Upper lobe of right lung (tissue), 1 donor: ENCODE data around the gene TMEM72. TPM values are rescaled to one million over a fixed set of nuclear protein-coding genes. Genes with fewer than 3 reads are reported as not detected.

ENCODE experiments used
- ATAC-seq: fragments of 200-7000 bp; cut with Tn5 transposase; one replicate; pipeline ENCODE4 v1.9.1; 2020; ENCODE audit warnings: mild to moderate bottlenecking, moderate library complexity
- DNase-seq: peaks from one replicate; pipeline ENCODE4 v3.0.0-alpha.2; 2020
- H3K27ac ChIP-seq: fragments of 200-600 bp; one replicate; pipeline ENCODE4 v1.8.0; 2022
- H3K27me3 ChIP-seq: fragments of 200-600 bp; one replicate; pipeline ENCODE4 v1.8.0; 2022; ENCODE audit warnings: mild to moderate bottlenecking
- H3K36me3 ChIP-seq: fragments of 200-600 bp; one replicate; pipeline ENCODE4 v1.8.0; 2022
- H3K4me1 ChIP-seq: fragments of 200-600 bp; one replicate; pipeline ENCODE4 v1.8.0; 2022
- H3K4me3 ChIP-seq: fragments of 200-600 bp; one replicate; pipeline ENCODE4 v1.8.0; 2022; ENCODE audit warnings: mild to moderate bottlenecking
- H3K9me3 ChIP-seq: fragments of 200-600 bp; one replicate; pipeline ENCODE4 v1.8.0; 2022
- CTCF ChIP-seq: fragments of 200-600 bp; IDR thresholded peaks from one replicate; pipeline ENCODE4 v1.8.0; 2022; ENCODE audit warnings: antibody characterized with exemption
- intact Hi-C: fragments of 100-400 bp; cut with DNase I; formaldehyde crosslinking; loops from one replicate; pipeline ENCODE4 v1.11.0; 2022
- total RNA-seq: library from RNA; stranded (reverse); fragmentation: NEBNext Ultra II Directional; extraction: Animal tissue kit (Norgen Biotek cat#: 25700); gene quantifications from one replicate; pipeline ENCODE4 v1.2.1, GENCODE V29; 2021
- donor health status: DM: no; HTN: yes; CAD: no; lungs with severe emphysema.

Gene TMEM72
- total RNA-seq, 1 donor from 2014 or later = not detected

- ATAC-seq (no peak), DNase-seq (no peak)
- no peaks in the 10 kb centered on the region for H3K4me1 ChIP-seq
- TF ChIP-seq CTCF = no peak
- H3K36me3 ChIP-seq = no peaks in the 10 kb centered on the region
- H3K9me3 ChIP-seq = no peaks in the 10 kb centered on the region
- no peak overlapping the region for H3K4me3 ChIP-seq
- intact Hi-C loops = no loop called here
- H3K27ac ChIP-seq = no peak overlapping the region
- H3K27me3 ChIP-seq = no peaks in the 10 kb centered on the region
Observed at GRCh38 chr10:44924261-44925040, 13.3 kb downstream of the TMEM72 start.

- ATAC-seq = peak; percentile 4
- no peak for DNase-seq
- Histone ChIP-seq H3K4me3 (no peak overlapping the region), H3K36me3 (no peaks in the 10 kb centered on the region), H3K27me3 (no peaks in the 10 kb centered on the region), H3K4me1 (no peaks in the 10 kb centered on the region), H3K27ac (no peak overlapping the region), H3K9me3 (no peaks in the 10 kb centered on the region)
- TF ChIP-seq CTCF = no peak
- intact Hi-C loops = no loop called here
Observed at GRCh38 chr10:44925224-44925623, 14.1 kb downstream of the TMEM72 start.

- no peak overlapping the region for H3K4me3 ChIP-seq
- H3K4me1 ChIP-seq = no peaks in the 10 kb centered on the region
- H3K36me3 ChIP-seq = no peaks in the 10 kb centered on the region
- ATAC-seq (no peak), DNase-seq (no peak)
- no peak overlapping the region for H3K27ac ChIP-seq
- no peaks in the 10 kb centered on the region for H3K9me3 ChIP-seq
- intact Hi-C loops = no loop called here
- H3K27me3 ChIP-seq = no peaks in the 10 kb centered on the region
- TF ChIP-seq CTCF = no peak
Observed at GRCh38 chr10:44925811-44926750, 14.9 kb downstream of the TMEM72 start.

GRCh38 chr10:44926751-44927351 lies 15.7 kb downstream of the TMEM72 start:
- Histone ChIP-seq H3K9me3 (no peaks in the 10 kb centered on the region), H3K4me3 (no peak overlapping the region), H3K36me3 (no peaks in the 10 kb centered on the region), H3K27me3 (no peaks in the 10 kb centered on the region), H3K27ac (no peak overlapping the region), H3K4me1 (no peaks in the 10 kb centered on the region)
- no peak for ATAC-seq
- no peak for TF ChIP-seq CTCF
- DNase-seq = no peak
- intact Hi-C loops = no loop called here

GRCh38 chr10:44927352-44927751 lies 16.2 kb downstream of the TMEM72 start:
- intact Hi-C loops = no loop called here
- Histone ChIP-seq H3K27ac (no peak overlapping the region), H3K27me3 (no peaks in the 10 kb centered on the region), H3K9me3 (no peaks in the 10 kb centered on the region), H3K4me3 (no peak overlapping the region), H3K4me1 (no peaks in the 10 kb centered on the region), H3K36me3 (no peaks in the 10 kb centered on the region)
- ATAC-seq (no peak), DNase-seq (no peak)
- TF ChIP-seq CTCF = no peak
